Erythroblast (primary cell): ENCODE results near the gene ZNFX1.

Experiments used
- DNase-seq, 2 experiments: peaks; one replicate each; lab custom pipeline; 2025; lab: John Stamatoyannopoulos, UW
- GATA1 ChIP-seq: IDR thresholded peaks from 2 replicates; pipeline ENCODE4 v1.6.1; 2011; ENCODE audit warnings: low read depth, mild to moderate bottlenecking, control low read depth, low read length, moderate library complexity
- POLR2A ChIP-seq: IDR thresholded peaks from 2 replicates; pipeline ENCODE4 v1.6.1; 2011; ENCODE audit warnings: mild to moderate bottlenecking, low read length

ZNFX1 gene

GRCh38 chr20:49278818-49279676 lies 1.2 kb upstream of the ZNFX1 start:
- TF ChIP-seq GATA1 (no peak), POLR2A (peak; percentile 87)
- DNase-seq: peak in 1 of 2 experiments; percentile 88

GRCh38 chr20:49277786-49278035 lies 146 bp downstream of the ZNFX1 start:
- DNase-seq: no peak
- TF ChIP-seq POLR2A (no peak), GATA1 (no peak)

DNA sequence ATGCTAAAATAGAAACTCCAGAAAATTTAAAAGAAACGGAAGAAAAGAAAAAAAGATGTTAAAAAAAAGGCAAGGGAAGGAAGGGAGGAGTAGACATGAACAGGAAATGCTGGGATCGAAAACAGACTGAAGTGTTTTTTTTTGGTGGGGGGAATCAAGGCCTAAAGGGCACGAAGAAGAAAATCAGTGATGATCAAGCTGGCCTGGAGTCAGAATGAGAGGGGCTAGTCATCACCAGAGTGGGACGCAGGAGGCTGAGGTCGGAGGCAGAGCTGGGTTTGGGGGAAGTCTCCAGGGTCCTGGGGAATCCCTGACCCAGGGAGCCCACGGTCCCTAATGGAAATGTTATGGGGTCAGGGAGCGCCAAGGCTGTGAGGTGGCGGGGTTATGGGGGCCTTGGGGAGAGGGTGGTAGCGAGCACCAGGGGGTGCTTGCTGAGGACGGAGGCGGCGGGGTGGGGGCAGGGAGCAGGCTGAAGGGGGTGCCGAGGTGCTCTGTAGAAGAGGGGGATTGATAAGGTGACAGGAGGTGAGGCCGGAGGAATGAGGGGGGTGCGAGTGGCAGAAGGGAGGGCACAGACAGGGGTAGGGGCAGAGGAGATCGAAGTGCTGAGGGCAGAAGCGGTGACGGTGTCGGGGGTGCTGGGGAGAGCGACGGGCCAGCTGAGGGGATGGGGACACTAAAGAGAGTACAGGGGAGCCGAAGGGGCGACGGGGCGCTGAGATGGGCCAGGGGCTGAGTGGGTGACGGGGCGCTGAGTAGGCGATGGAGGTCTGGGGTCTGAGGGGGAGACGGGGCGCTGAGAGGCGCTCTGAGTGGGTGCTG lies 684 bp downstream of the ZNFX1 start:
- no peak for TF ChIP-seq GATA1
- no peak for TF ChIP-seq POLR2A
- DNase-seq: peak; percentile 51 to 66

DNA sequence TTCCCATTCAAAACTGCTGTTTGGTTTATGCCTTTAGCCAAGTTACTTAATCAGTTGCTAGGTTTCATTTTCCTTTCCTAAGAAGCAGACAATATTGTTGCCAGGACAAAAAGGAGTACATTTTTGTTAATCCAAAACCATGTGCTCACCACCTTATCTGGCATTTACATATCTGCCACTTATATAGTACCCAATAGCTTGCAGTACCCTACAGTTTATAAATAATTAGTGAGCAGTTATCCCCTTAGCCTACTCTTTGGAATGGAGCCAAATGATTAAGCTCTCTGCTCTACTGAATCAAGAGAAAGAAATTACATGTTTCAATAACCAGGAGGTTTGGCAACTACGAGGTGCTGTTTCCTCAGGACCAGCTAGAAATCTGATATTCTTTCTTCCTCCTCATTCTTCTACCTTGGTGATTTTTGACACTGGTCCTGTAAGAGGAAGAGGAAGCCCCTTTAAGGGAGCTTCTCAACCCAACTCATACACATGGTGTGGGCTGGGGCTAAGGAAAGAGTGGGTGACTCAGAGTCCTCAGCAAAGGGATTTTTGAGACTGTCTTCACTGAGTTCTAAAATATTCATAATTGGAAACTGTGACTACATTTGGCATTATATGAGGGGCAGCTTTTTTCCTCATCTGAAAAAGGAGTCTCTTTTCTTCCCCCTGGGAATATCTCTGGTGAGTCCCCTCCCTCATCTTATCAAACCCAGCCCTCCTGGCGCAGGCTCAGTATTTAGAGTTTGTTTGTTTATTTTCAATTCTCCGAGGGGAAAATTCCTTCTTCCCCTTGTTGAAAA lies 1.5 kb downstream of the ZNFX1 start:
- DNase-seq: peak; percentile 64 to 74
- TF ChIP-seq GATA1: no peak
- TF ChIP-seq POLR2A: no peak

- TF ChIP-seq GATA1 (no peak), POLR2A (no peak)
Observed at GRCh38 chr20:49275636-49276035, 2.2 kb downstream of the ZNFX1 start.

DNA sequence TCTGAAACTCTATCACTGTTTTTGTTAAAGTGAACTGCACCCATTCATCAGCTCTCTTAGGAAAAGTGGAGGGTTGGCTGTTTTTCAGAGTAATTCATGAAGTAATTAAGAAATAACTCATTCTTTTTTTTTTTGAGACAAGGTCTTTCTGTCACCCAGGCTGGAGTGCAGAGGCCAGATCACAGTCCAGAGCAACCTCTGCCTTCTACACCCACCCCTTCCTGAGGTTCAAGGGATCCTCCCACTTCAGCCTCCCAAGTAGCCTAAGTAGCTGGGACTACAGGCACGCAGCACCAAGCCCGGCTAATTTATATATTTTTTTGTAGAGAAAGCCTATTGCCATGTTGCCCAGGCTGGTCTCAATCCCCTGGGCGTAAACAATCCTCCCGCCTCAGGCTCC lies 2.6 kb downstream of the ZNFX1 start:
- no peak for TF ChIP-seq POLR2A
- no peak for TF ChIP-seq GATA1
- no peak for DNase-seq

More at GRCh38 chr20:49275636-49276035, 2.2 kb downstream of the ZNFX1 start:
- peak; percentile 42 to 59 for DNase-seq

DNA sequence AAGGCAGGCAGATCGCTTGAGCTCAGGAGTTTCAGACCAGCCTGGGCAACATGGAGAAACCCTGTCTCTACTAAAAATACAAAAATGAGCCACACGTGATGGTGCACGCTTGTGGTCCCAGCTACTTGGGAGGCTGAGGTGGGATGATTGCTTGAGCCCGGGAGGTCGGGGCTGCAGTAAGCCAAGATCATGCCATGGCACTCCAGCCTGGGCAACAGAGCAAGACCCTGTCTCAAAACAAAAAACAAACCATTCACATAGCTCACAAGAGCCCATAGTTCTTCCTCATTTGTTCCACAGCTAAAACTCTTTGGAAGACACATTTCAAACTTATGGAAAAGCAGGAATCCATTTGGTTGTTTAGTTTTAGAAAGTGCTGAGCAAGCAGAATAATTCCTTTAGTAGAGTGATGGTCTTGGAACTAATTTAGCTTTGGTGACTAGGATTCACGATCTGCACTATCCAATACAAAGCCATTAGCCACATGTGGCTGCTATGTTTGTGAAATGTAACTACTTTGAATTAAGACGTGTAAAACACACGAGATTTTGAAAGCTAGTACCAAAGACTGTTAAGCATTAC lies 4.1 kb downstream of the ZNFX1 start:
- TF ChIP-seq POLR2A (no peak), GATA1 (no peak)
- no peak for DNase-seq

DNA sequence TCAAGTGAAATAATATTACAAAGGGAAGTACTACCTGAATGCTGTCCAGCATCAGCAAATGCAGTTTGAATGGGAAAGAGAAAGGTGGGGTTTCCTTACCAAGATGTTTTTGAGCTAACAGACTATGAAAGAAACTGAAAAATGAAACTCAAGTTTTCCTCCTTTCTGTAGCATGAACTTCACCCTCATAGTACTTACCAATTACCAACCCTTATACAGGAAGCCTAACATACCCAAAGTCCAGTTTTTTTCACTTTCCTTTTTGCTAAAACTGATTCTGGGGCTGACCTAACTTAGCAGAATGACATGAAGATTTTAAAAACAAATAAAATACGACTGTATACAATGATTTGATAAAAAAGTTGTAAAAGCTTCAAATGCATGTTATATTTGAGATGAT lies 5.2 kb downstream of the ZNFX1 start:
- TF ChIP-seq GATA1 (no peak), POLR2A (no peak)
- DNase-seq: no peak

- TF ChIP-seq GATA1 (no peak), POLR2A (no peak)
- no peak for DNase-seq
Observed at GRCh38 chr20:49270736-49271135, 7.1 kb downstream of the ZNFX1 start.

GRCh38 chr20:49270177-49270576 lies 7.7 kb downstream of the ZNFX1 start:
- no peak for TF ChIP-seq POLR2A
- TF ChIP-seq GATA1: no peak
- DNase-seq: no peak

GRCh38 chr20:49268600-49269365 lies 9.1 kb downstream of the ZNFX1 start:
- TF ChIP-seq POLR2A (no peak), GATA1 (no peak)
- no peak for DNase-seq

DNA sequence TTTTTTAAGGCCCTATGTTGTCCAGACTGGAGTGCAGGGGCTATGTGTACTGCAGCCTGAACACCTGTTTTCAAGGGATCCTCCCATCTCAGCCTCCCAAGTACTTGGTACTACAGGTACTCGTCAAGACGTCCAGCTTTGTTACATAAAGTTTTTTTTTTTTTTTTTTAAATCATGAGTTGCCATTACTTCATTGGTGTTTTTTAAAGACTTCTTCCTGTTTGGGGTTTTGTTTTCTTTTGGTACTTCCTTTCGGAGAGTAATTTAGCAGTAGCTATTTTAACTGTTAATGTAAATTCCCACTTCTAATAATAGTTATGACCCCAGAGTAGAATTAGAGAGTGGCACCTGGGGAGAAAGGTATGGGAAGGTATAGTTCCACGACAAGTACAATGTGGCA lies 10.5 kb downstream of the ZNFX1 start:
- no peak for DNase-seq
- no peak for TF ChIP-seq POLR2A
- TF ChIP-seq GATA1: no peak
